GM21576 (cell line): ENCODE measurements around the gene PSMC3.

Experiments
- ATAC-seq: cut with Tn5 transposase; IDR thresholded peaks from one replicate; pipeline ENCODE4 v1.9.1; 2021; ENCODE audit warnings: mild to moderate bottlenecking, moderate library complexity; ENCODE audit not compliant: unreplicated experiment

The PSMC3 gene

GRCh38 chr11:47443028-47443700 lies 16.9 kb upstream of the PSMC3 start:
- no peak for ATAC-seq

DNA sequence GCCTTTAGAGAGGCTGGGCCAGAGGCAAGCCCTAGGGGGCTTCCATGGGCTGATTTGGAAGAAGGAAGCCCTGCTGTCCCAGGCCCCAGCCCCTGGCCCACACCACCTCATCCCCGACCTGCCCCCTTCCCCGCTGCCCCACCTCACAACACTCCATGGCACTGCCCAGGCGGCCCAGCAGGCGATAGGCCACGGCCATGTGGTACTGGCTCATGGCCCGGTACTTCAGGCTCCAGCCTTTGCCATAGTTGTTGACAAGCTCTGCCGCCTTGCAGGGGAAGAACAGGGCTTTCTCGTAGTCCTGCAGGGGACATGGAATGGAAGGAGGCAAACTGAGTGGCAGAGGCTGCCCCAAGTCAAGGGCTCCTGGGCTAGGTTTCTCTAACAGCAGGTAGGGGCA lies 16.3 kb upstream of the PSMC3 start:
- ATAC-seq: no peak

DNA sequence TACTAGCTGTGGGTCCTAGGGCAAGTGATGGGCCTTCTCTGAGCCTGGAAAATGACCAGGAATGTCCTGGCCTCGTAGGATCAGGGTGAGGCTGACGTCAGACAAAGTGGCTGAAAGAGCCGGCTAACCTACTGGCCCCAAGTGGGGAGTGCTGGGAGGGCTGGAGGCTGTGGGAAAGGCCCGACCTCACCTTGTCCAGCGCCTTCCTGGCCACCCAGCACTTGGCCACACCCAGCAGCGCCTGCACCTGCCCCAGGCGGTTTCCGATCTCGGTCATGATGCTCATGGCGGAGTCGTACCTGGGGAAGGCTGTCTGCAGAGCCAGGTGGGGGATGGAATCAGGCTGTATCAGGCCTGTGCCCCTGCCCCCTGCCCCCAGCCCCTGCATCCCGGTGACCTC lies 15.2 kb upstream of the PSMC3 start:
- ATAC-seq: no peak

DNA sequence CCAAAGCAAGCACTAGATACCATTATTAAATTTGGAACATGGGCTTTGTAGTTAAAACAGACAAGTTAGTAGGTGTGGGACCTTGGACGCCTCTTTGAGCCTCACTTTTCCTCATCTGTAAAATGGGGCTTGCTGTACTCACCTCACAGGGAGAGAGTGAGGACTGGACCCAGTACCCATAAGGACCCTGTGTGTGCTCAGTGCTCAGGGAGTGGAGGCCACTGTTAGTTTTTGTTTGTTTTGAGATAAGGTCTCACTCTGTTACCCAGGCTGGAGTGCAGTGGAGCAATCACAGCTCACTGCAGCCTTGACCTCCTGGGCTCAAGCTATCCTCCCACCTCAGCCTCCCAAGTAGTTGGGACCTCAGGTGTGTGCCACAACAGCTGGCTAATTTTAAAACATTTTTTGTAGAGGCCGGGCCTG lies 13.8 kb upstream of the PSMC3 start:
- ATAC-seq: no peak

DNA sequence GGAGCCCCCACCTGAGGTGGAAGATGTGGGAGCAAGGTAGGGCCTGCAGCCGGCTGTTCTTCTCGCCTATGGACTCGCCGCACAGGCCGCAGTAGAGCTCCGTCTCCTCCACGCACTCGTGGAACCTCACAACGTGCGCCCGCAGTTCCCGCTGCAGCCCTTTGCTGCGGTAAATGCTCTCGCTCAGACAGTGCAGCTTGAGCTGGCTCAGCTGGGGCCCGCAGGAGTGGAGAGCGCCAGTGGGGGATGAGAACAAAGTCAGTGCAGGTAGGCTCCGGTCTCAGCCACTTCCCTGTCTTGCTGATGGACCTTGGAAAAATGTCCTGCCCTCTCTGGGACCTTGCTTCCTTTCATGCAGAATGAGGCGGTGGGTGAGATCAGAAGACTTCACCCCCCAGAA lies 12.5 kb upstream of the PSMC3 start:
- no peak for ATAC-seq

- no peak for ATAC-seq
These were observed 11.6 kb upstream of the PSMC3 start for GRCh38 chr11:47437746-47438418.

GRCh38 chr11:47437218-47437745 lies 11.0 kb upstream of the PSMC3 start:
- ATAC-seq: no peak

DNA sequence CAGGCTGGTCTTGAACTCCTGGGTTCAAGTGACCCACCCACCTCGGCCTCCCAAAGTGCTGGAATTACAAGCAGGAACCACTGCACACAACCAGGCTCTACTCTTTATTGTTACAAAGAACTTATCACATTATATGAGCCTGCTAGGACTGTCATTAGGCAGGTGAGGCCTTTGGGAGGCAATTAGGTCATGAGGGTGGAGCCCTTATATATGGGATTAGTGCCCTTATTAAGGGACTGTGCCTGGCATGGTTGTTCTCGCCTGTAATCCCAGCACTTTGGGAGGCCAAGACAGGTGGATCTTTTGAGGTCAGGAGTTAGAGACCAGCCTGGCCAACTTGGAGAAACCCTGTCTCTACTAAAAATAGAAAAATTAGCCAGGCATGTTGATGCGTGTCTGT lies 10.5 kb upstream of the PSMC3 start:
- ATAC-seq: no peak

- ATAC-seq: no peak
These were observed 9.4 kb upstream of the PSMC3 start for GRCh38 chr11:47435687-47436086.

DNA sequence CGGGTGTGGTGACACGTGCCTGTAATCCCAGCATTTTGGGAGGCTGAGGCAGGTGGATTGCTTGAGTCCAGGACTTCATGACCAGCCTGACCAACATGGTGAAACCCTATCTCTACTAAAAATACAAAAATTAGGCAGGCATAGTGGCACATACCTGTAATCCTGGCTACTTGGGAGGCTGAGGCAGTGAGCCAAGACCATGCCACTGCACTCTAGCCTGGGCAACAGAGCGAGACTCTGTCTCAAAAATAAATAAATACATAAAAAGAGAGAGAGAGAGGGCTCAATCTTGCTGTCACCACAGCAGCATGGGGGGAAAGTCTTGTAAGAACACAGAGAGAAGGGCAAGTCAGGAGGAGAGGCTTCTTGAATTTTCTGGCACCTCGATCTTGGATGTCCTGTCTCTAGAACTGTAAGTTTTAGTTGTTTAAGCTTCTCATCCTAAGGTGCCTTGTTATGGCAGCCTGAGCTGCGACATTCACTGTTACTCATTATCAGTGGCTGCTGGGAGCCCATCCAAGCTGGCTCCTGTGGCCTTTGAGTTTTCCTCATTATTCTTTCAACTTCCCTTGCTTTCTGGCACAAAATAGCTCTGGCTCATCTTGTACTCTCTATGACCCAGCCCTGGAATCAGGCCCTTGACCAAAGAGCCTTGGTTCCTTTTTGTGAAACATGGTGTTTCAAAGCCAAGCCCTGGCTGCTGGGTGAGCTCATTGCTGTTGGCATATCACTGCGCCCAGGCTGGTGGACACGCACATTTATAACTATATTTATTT lies 8.0 kb upstream of the PSMC3 start:
- ATAC-seq: no peak

- ATAC-seq: no peak
These were observed 6.9 kb upstream of the PSMC3 start for GRCh38 chr11:47433157-47433556.

DNA sequence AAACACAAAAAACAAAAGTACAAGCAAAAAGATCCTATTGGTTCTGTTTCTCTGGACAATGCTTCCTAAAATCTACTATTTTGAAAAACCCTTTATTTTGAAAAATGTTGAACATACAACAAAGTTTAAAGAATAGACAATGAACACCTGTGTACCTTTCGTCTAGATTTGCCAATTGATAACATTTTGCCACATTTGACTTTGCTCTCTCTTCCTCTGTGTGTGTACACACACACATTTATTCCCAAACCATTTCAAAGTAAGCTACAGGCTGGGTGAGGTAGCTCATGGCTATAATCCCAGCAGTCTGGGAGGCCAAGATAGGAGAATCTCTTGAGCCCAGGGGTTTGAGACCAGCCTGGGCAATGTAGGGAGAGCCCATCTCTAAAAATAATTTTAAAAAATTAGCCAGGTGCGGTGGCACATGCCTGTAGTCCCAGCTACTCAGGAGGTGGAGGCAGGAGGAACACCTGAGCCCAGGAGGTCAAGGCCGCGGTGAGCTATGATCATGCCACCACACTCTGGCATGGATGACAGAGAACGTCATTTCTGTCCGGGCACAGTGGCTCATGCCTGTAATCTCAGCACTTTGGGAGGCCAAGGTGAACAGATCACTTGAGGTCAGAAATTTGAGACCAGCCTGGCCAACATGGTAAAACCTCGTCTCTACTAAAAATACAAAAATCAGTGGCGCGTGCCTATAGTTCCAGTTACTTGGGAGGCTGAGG lies 5.3 kb upstream of the PSMC3 start:
- no peak for ATAC-seq

DNA sequence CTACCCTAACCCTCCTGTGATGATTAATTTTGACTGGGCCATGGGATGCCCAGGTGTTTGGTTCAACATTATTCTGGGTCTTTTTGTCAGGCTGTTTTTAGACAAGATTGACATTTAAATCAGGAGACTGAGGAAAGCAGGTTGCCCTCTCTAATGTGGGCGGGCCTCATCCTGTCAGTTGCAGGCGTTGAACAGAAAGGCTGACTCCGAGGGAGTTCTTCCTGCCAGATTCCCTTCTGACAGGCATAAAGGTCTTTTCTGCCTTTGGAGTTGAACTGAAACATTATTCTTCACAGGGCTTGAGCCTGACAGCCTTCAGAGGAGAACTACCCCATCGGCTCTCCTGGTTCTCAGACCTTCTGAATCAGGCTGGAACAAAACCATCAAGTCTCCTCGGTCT lies 4.3 kb upstream of the PSMC3 start:
- ATAC-seq: no peak

- ATAC-seq: no peak
These were observed 628 bp downstream of the PSMC3 start for GRCh38 chr11:47425611-47426010.

- no peak for ATAC-seq
These were observed 7.6 kb downstream of the PSMC3 start for GRCh38 chr11:47418454-47419259.

DNA sequence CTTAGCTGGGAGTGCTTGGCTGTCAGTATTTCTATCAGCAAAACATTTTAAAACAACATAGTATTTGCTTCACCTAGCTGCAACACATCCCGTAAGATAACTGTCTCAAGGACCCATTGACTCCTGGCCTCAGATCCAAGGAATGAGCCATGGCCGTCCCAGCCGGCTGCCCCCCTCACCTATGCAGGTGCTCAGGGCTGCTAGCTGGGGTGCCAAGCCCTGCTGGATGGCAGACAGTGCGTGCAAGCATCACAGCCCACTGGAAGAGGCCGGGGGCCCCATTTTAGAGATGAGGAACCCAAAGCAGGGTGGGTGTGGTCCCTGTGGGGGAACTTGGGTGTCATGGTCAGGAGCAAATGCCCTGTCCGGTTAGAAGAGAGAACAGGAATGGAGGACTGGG lies 8.5 kb downstream of the PSMC3 start:
- ATAC-seq: no peak

DNA sequence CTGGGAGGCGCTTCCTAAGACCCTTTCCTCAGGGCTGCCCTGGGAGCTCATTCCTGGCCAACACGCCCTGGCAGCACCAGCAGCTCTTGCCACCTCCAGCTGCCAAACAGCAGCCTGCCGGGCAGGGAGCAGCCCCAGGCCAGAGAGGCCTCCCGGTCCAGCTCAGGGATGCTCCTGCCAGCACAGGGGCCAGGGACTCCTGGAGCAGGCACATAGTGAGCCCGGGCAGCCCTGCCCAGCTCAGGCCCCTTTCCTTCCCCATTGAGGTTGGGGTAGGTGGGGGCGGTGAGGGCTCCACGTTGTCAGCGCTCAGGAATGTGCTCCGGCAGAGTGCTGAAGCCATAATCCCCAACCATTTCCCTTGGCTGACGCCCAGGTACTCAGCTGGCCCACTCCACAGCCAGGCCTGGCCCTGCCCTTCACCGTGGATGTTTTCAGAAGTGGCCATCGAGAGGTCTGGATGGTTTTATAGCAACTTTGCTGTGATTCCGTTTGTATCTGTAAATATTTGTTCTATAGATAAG lies 10.2 kb downstream of the PSMC3 start:
- ATAC-seq: no peak

GRCh38 chr11:47415091-47415854 lies 11.0 kb downstream of the PSMC3 start:
- ATAC-seq: no peak

- ATAC-seq: no peak
These were observed 11.6 kb downstream of the PSMC3 start for GRCh38 chr11:47414685-47415070.
